GM21717 (cell line): ENCODE results near the gene MAP3K5.

ENCODE experiments used
- ATAC-seq: cut with Tn5 transposase; IDR thresholded peaks from one replicate; pipeline ENCODE4 v1.9.1; 2021; ENCODE audit warnings: mild to moderate bottlenecking, moderate library complexity; ENCODE audit not compliant: unreplicated experiment

MAP3K5 gene

GRCh38 chr6:136549300-136550044 lies 242.8 kb downstream of the MAP3K5 start:
- peak; percentile 7 for ATAC-seq

- ATAC-seq, result no peak
Observed at GRCh38 chr6:136548582-136549299, 243.5 kb downstream of the MAP3K5 start.

- no peak for ATAC-seq
Observed at GRCh38 chr6:136547871-136548270, 244.4 kb downstream of the MAP3K5 start.

- no peak for ATAC-seq
Observed at GRCh38 chr6:136547336-136547735, 244.9 kb downstream of the MAP3K5 start.

GRCh38 chr6:136546331-136546730 lies 245.9 kb downstream of the MAP3K5 start:
- no peak for ATAC-seq

- ATAC-seq, result no peak
Observed at GRCh38 chr6:136544326-136544725, 248.0 kb downstream of the MAP3K5 start.

GRCh38 chr6:136541395-136541794 lies 250.9 kb downstream of the MAP3K5 start:
- ATAC-seq, result no peak

GRCh38 chr6:136539967-136540652 lies 252.2 kb downstream of the MAP3K5 start:
- ATAC-seq, result no peak

GRCh38 chr6:136538836-136539235 lies 253.4 kb downstream of the MAP3K5 start:
- no peak for ATAC-seq

- ATAC-seq, result no peak
Observed at GRCh38 chr6:136535880-136536650, 256.2 kb downstream of the MAP3K5 start.

GRCh38 chr6:136535017-136535765 lies 257.1 kb downstream of the MAP3K5 start:
- ATAC-seq, result no peak

- no peak for ATAC-seq
Observed at GRCh38 chr6:136534268-136534667, 258.0 kb downstream of the MAP3K5 start.

GRCh38 chr6:136533487-136533886 lies 258.8 kb downstream of the MAP3K5 start:
- no peak for ATAC-seq

- ATAC-seq, result no peak
Observed at GRCh38 chr6:136532030-136532429, 260.2 kb downstream of the MAP3K5 start.

GRCh38 chr6:136529710-136530109 lies 262.6 kb downstream of the MAP3K5 start:
- ATAC-seq, result no peak

- no peak for ATAC-seq
Observed at GRCh38 chr6:136528477-136528876, 263.8 kb downstream of the MAP3K5 start.

- no peak for ATAC-seq
Observed at GRCh38 chr6:136527831-136528230, 264.4 kb downstream of the MAP3K5 start.

GRCh38 chr6:136526937-136527336 lies 265.3 kb downstream of the MAP3K5 start:
- no peak for ATAC-seq

GRCh38 chr6:136526196-136526930 lies 265.9 kb downstream of the MAP3K5 start:
- no peak for ATAC-seq
